Measurements from ENCODE around the gene EPS15. TPM values are rescaled to one million over a fixed set of nuclear protein-coding genes. Genes with fewer than 3 reads are reported as not detected.
"Not testable (repeated sequence)": the region's sequence is repeated elsewhere in the genome, so short reads cannot be mapped to it uniquely, and the experiment has no call there.

EPS15 gene
- total RNA-seq, 3 donors from 2014 or later: 83.6 to 144 (median 127) TPM

- H3K27me3 ChIP-seq: no peaks in the 10 kb centered on the region
- H3K4me3 ChIP-seq: no peak overlapping the region
- H3K27ac ChIP-seq: no peak overlapping the region
- TF ChIP-seq POLR2AphosphoS5 (IDR thresholded peaks at IDR 0.05) (no peak), POLR2A (IDR thresholded peaks at IDR 0.05) (no peak), CTCF (IDR thresholded peaks at IDR 0.05) (no peak)
- DNase-seq (ENCODE audit: low spot score in 2 of 2): no peak
- H3K9me3 ChIP-seq: no peaks in the 10 kb centered on the region
- H3K36me3 ChIP-seq: no peaks in the 10 kb centered on the region
- H3K4me1 ChIP-seq: no peaks in the 10 kb centered on the region
- intact Hi-C loops (cut with DNase I; ENCODE audit: low total_unique reads): no loop called here
These were observed 108.3 kb downstream of the EPS15 start for GRCh38 chr1:51410568-51411460.

GRCh38 chr1:51409755-51410541 lies 109.1 kb downstream of the EPS15 start:
- DNase-seq (ENCODE audit: low spot score in 2 of 2); H3K27me3 ChIP-seq; H3K27ac ChIP-seq; H3K4me3 ChIP-seq; H3K36me3 ChIP-seq; intact Hi-C loops (cut with DNase I; ENCODE audit: low total_unique reads); H3K9me3 ChIP-seq; H3K4me1 ChIP-seq: not testable (repeated sequence)

- no peak for DNase-seq (ENCODE audit: low spot score in 2 of 2)
- no peaks in the 10 kb centered on the region for H3K36me3 ChIP-seq
- H3K4me1 ChIP-seq: no peaks in the 10 kb centered on the region
- H3K27me3 ChIP-seq: no peaks in the 10 kb centered on the region
- TF ChIP-seq CTCF (IDR thresholded peaks at IDR 0.05): no peak
- TF ChIP-seq POLR2AphosphoS5 (IDR thresholded peaks at IDR 0.05): no peak
- TF ChIP-seq POLR2A (IDR thresholded peaks at IDR 0.05): no peak
- intact Hi-C loops (cut with DNase I; ENCODE audit: low total_unique reads): no loop called here
- no peak overlapping the region for H3K4me3 ChIP-seq
- no peak overlapping the region for H3K27ac ChIP-seq
- H3K9me3 ChIP-seq: no peaks in the 10 kb centered on the region
These were observed 126.8 kb downstream of the EPS15 start for GRCh38 chr1:51392241-51392640.

GRCh38 chr1:51390641-51391040 lies 128.4 kb downstream of the EPS15 start:
- DNase-seq (ENCODE audit: low spot score in 2 of 2); H3K9me3 ChIP-seq; H3K27ac ChIP-seq; H3K27me3 ChIP-seq; H3K36me3 ChIP-seq; H3K4me3 ChIP-seq; intact Hi-C loops (cut with DNase I; ENCODE audit: low total_unique reads); H3K4me1 ChIP-seq: not testable (repeated sequence)

GRCh38 chr1:51387288-51387687 lies 131.8 kb downstream of the EPS15 start:
- H3K4me1 ChIP-seq; H3K27ac ChIP-seq; intact Hi-C loops (cut with DNase I; ENCODE audit: low total_unique reads); H3K27me3 ChIP-seq; H3K4me3 ChIP-seq; H3K36me3 ChIP-seq; DNase-seq (ENCODE audit: low spot score in 2 of 2): not testable (repeated sequence)
- H3K9me3 ChIP-seq: peaks cover 0 to 11% of the 10 kb centered on the region in 2 donors

- intact Hi-C loops (cut with DNase I; ENCODE audit: low total_unique reads); H3K4me3 ChIP-seq; H3K4me1 ChIP-seq; H3K36me3 ChIP-seq; DNase-seq (ENCODE audit: low spot score in 2 of 2); H3K27me3 ChIP-seq; H3K27ac ChIP-seq: not testable (repeated sequence)
- peaks cover 0 to 11% of the 10 kb centered on the region in 2 donors for H3K9me3 ChIP-seq
These were observed 132.8 kb downstream of the EPS15 start for GRCh38 chr1:51386259-51386658.

GRCh38 chr1:51385776-51386175 lies 133.3 kb downstream of the EPS15 start:
- intact Hi-C loops (cut with DNase I; ENCODE audit: low total_unique reads): no loop called here
- Histone ChIP-seq H3K27ac (no peak overlapping the region), H3K36me3 (no peaks in the 10 kb centered on the region), H3K27me3 (no peaks in the 10 kb centered on the region), H3K4me3 (no peak overlapping the region), H3K4me1 (no peaks in the 10 kb centered on the region), H3K9me3 (peaks cover 0 to 11% of the 10 kb centered on the region in 2 donors)
- no peak for DNase-seq (ENCODE audit: low spot score in 2 of 2)
- no peak for TF ChIP-seq CTCF (IDR thresholded peaks at IDR 0.05)
- no peak for TF ChIP-seq POLR2AphosphoS5 (IDR thresholded peaks at IDR 0.05)
- TF ChIP-seq POLR2A (IDR thresholded peaks at IDR 0.05): no peak
